Activated CD4-positive, CD25-positive, alpha-beta regulatory T cell treated with anti-CD3 and anti-CD28 coated beads, Interleukin-2, amount 50 U/mL, for 16 hours (primary cell): ENCODE results near the gene TRA2A.
"Not testable (repeated sequence)": the region's sequence is repeated elsewhere in the genome, so short reads cannot be mapped to it uniquely, and the experiment has no call there.

Experiments used
- DNase-seq: peaks from one replicate; pipeline ENCODE4 v3.0.0-alpha.2; 2020; ENCODE audit warnings: low read depth, low spot score

TRA2A gene

DNA sequence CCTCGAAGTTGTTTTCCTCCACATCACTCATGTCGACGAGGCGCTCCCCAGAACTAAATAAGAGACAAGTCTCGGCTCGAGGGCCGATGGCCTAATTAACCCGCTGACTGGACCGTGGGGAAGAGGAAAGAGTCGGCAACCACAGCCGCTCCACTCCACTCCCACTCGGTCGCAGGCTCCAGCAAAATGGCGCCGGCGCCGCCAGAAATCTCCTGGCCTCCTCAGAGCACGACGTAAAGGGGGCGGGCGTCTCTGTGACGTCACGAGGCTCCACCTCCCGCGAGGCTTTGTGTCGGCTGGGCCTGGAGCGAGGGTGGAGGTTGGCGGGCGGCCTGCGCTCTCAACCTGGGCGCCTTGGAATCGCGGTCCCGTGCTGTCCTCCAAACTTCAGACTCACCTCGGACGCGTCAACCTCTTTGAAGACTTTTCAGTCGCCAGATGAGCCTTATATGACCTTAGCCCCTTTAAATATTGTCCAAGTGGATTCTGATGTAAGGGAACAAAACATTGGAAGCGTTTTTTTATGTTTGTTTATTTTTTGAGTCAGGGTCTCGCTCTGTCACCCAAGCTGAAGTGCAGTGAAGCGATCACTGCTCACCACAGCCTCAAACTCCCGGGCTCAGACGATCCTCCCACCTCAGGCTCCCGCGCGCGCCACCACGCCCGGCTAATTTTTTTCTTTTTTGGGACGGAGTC, at the start of gene TRA2A:
Gene TRA2A, minus strand, starts transcription at position 188 of the 696 bp plus-strand sequence. Its CDS starts 157 bp downstream, at position 31.
- DNase-seq, result peak; percentile 92

DNA sequence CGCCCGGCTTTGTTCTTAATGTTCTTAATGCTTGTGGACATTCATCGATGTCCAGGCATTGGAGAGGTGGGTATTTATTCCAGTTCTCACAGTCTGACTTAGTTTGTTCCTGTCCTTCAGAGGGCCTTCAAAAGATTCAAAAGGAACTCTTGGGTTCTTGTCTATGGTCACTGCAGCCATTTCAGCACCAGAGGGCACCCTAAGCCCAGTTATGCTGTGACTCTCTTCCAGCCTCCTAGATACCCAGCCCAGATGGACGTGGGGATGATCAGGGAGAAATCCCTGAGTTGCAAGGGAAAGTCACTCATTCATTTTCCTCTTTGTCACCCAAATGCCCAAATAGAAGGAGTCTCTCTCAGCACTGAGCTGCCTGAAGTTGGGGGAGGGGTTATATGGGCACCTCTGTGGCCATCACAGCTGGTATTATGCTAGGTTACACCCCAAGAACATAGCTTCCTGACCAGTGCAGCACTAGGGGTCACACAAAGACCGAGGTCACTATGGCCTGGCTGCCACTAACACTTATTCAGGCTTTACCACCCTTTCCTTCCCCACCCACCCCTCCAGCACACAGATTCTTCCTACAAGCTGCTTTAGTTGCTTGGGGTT, 38.9 kb upstream of the TRA2A start:
- peak; percentile 15 for DNase-seq

DNA sequence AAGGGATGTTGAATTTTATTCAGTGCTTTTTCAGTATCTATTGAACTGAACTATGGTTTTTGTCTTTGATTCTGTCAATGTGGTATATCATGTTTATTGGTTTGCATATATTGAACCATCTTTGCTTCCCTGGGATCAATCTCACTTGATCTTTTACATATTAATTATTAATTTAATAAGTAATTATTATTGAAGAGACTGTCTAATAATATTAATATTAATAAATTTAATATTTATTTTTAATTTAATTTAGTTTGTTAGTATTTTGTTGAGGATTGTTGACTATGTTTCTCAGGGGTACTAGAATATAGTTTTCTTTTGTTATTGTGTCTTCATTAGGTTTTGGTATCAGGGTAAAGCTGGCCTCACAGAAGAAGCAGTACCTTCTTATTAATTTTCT, 26.5 kb upstream of the TRA2A start:
- DNase-seq, result no peak

DNA sequence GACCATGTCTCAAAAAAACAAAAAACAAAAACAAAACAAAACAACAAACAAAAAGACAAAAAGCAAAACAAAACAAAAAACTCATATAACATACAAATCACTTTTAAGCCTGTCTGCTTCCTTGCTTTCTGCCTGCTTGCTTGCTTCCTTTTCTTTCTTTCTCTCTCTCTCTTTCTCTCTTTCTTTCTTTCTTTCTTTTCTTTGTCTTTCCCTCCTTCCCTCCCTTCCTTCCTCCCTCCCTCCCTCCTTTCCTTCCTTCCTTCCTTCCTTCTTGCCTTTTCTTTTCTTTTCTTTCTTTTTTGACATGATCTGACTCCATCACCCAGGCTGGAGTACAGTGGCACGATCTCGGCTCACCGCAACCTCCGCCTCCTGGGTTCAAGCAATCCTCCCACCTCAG, 15.9 kb upstream of the TRA2A start:
- DNase-seq, result no peak

DNA sequence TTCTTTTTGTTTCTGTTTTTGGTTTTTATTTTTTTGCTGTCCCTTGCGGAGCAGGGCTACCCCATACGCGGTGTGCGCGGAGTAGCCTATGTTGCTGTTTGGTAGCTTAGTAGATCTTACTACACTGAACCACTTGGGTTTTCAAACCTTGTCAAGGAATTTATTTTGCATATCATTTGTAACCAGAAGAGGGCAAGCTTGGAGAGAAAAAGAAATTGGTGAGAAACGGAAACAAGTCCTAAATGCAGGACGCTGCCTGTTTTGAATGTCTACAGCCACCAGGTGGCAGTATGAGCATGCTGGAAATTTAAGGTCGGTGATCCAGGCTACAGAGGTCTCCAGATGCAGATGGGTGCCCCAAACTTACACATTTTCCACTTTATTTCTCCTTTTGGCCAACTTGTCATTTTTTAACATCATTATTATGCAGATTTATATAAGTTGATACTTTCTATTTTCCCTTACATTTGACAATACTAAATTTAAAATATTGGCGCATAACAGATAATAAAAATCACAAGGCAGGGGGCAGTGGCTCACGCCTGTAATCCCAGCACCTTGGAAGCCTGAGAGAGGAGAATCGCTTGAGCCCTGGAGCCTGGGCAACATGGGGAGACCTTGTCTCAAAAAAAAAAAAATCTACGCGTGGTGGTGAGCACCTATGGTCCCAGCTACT, 15.3 kb upstream of the TRA2A start:
- peak; percentile 65 for DNase-seq

DNA sequence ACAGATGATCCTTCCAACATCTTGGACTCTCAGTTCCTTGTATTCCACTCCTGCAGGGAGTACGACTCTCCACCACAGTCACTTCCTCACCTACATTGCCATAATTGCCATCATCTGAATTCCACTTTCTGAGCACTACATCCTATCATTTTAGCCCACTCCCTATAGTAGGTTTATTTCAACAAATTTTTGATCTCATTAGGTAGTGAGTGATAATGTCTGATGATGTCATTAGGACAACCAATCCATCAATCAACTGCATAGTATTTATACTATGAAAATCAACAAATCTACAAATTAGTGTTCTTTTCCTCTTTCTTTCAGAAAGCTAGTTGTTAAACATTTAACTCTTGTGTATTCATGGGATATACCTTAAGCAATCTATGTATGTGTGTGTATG, 13.7 kb upstream of the TRA2A start:
- no peak for DNase-seq

DNA sequence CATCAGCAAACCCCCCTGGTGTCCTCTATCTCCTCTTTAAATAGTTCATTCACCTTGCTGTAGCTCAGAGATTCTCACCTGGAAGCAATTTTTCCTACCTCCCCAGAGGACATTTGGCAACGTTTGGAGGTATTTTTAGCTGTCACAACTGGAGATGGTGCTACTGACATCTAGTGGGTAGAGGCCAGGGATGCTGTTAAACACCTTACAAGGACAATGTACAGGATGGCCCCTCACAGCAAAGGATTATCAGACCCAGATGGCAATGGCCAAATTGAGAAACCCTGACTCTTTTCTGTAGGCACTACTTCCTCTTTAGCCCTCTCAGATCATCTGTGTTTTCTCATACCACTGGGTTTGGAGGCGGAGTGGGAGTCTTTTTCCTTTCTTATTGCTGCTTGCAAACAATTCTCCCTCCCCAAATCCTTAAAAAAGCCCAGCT, 13.2 kb upstream of the TRA2A start:
- DNase-seq, result no peak

DNA sequence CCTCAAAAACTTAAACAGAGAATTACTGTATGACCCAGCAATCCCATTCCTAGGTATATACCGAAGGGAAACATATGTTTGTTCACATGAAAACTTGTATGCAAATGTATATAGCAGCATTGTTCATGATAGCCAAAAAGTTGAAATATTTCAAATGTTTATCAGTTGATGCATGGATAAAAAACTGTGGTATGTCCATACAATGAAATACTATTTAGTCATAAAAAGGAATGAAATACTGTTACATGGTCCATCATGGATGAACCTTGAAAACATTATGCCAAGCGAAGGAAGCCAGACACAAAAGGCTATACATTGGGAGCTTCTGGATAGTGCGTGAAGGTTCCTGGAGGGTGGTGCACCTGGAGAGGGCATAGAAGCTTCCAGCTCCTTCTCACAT, 11.0 kb upstream of the TRA2A start:
- no peak for DNase-seq

DNA sequence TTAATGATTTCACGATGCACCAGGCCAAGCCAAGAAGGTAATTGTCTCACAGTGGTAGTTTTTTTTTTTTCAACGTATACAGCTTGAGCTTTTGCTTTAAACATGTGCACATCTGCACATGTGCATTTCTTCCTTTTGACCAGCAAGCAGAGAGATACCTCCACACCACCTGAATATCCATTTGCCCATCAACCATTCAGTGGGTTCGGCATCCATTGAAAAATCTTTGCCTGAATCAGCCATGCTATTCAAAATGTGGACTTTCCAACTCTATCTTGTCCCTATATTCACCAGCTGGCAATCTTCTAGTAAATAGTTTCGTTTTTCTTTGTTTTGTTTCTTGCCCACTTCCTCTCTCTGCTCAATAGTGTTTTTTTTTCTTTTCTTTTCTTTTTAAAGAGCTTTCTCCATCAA, 7.7 kb upstream of the TRA2A start:
- DNase-seq, result no peak

DNA sequence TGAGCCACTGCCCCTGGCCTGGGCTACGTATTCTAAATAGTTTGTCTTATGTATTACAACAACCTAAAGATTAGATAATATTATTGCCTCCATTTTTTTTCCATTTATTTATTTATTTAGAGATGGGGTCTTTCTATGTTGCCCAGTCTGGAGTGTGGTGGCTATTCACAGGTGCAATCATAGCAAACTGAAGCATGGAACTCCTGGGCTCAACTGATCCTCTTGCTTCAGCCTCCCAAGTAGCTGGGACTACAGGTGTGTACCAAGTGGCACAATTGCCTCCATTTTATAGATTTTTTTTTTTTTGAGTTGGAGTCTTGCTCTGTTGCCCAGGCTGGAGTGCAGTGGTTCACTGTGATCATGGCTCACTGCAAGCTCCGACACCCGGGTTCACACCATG, 6.5 kb upstream of the TRA2A start:
- no peak for DNase-seq

DNA sequence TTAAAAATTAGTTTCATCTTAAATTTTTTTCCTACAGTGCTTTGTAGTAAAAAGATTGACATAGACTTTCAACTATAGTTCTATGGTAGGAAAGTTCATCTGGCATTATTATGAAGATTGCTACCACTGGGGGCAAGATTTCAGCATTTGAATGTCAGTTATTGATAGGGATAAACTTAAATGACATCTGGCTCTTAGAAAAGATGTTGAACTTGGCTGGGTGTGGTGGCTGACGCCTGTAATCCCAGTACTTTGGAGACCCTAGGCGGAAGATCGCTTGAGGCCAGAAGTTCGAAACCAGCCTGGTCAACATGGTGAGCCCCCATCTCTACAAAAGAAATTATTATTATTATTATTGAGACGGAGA, 1.4 kb upstream of the TRA2A start:
- DNase-seq, result no peak

DNA sequence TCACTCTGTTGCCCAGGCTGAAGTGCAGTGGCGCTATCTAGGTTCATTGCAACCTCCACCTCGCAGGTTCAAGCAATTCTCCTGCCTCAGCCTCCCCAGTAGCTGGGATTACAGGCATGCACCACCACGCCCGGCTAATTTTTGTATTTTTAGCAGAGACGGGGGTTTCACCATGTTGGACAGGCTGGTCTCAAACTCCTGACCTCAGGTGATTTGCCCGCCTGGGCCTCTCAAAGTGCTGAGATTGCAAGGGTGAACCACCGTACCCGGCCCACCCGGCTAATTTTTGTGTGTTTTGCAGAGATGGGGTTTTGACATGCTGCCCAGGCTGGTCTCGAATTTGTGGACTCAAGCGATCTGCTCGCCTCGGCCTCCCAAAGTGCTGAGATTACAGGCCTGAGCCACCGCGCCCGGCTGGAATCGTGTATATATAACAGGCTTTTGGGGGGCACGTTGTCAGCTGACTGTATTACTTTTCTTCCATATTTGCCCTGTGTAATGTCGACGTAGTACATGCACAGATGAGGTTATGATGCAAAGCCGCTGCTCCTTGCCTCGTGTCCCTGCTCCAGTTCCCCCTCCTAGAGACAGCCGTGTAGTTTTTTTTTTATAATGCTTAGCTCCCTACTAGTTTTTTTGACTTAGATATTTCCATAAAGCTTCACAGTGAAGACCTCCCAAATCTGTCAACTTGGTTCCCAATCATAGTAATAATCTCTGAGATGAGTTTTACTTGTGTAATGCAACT, 883 bp upstream of the TRA2A start:
- no peak for DNase-seq

DNA sequence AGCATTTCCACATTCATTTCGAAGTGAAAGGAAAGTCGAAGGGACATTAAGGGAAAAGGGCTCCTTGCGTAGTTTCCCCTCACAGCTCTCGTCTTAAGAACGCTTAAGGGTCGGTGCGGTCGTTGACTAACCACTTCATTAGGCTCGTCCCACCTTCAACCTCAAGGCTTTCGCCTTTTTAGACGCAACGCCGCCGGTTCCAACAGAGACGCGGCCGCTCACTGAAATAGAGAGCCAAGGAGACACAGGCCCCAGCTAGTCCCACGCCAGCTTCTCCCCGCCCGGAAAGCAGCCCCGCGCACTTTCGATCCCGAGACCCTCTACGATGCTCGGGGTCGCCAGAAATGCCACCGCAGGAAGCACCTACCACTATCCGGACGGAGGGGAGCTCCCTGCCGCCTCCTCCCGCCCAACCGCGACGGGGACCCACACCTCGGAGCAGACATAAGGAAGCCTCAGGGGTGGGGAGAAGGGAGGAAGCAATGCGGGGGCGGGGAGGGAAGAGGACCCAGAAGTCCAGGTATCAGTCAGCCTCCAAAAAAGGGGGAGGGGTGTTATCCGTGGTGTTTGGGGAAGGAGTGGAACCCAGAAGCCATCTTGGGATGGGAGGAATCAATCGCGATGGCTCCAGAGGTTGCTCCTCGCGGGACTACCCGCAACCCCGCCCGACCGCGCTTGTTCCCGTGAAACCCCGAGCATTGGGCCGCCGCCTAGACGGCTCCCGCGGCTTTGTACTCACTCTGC, 559 bp downstream of the TRA2A start:
- DNase-seq, result peak; percentile 10

DNA sequence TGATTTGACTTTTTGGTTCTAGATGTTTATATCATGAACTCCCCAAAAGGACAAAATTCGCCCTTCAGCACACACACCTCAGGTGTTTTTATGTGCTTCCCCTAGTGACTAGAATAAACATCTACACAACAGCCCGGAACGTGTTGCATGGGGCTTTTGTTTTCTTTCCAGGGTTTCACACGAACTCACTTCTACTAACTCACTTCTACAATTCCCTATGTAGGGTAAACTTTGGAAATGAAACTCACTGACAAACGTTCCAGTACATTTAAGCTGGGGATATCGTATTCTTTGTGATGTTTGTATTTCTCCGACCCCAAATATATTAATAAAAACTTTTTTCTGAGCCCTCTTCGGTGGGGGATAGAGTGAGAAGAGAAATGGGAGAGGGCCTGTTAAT, 1.4 kb downstream of the TRA2A start:
- DNase-seq, result no peak

DNA sequence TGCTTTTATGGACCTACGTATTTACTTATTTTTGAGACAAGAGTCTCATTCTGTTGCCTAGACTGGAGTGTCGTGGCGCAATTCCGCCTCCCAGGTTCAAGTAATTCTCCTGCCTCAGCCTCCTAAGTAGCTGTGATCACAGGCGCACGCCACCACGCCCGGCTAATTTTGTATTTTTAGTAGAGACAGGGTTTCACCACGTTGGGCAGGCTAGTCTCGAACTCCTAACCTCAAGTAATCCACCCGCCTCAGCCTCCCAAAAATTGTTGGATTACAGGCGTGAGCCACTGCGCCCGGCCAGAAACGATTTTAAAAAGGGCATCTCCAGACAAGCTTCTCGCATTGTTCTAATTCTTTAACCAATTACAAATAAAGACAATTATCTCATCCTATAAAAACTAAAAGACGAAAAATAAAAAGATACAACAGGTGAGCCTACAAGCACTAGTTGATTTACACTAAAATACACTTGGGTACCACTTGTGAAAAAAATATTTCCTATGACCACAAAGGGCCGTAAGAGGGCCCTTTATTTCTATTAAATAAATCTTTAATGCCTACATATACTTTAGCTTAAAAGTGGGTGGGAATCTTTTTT, 2.4 kb downstream of the TRA2A start:
- no peak for DNase-seq

DNA sequence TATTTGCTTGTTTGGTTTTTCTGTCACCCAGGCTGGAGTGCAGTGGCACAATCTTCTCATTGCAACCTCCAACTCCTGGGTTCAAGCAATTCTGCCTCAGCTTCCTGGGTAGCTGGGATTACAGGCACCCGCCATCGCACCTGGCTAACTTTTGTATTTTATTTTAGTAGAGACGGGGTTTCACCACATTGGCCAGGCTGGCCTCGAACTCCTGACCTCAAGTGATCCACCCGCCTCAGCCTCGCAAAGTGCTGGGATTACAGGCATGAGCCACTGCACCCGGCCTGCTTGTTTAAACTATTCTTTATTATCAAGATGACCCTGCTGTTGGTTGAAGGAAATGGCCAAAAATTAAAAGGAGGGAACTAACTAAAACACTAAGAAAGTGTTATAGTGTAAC, 6.2 kb downstream of the TRA2A start:
- DNase-seq, result not testable (repeated sequence)

DNA sequence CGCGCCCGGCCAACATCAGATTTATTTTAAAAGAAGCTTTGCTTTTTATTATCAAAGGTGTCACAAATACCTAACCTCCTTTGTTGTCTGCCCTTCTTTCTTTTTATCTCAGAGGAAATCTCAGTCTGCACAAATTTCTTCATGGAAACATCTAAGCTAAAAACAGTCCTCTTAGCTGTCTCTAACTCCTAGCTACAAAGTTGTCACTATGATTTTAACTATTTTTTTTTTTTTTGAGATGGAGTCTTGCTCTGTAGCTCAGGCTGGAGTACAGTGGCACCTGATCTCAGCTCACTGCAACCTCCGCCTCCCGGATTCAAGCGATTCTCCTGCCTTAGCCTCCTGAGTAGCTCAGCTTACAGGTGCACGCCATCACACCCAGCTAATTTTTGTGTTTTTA, 7.3 kb downstream of the TRA2A start:
- DNase-seq, result no peak

DNA sequence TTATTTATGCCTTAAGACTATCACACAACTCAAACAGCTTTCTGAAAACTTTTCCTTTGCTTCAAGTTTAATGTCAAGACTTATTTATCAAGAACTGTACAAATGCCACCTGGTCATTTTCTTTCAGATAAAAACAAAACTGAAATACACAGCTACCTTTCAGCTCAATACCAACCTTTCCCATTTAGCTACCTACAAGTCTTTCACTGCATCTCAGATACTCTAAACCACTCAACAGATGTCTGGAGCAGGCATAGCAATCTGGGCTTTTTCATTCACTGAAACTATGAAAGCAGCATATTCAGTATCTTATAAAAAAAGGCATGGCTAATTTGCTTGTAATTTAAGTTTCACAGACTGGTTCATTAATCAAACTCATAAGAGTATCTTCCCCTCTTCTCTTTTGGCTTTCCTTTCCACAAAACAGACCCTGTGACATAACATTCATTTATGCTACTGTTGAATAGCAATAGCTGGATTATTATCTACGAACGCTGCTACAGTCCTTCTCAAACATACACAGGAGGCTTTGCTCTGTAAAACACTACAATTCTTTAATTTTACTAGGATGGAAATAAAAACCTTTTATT, 8.2 kb downstream of the TRA2A start:
- DNase-seq, result no peak

DNA sequence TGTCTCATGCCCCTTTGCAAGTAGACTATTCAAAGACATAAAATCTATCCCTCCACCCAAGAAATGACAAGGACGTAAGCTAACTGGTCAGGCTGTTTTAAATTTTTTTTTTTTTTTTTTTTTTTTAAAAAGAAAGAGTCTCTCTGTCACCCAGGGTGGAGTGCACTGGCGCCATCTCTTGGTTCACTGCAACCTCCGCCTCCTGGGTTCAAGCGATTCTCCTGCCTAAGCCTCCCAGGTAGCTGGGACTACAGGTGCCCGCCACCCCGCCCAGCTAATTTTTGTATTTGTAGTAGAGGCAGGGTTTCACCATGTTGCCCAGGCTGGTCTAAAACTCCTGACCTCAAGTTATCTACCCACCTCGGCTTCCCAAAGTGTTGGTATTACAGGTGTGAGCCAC, 11.2 kb downstream of the TRA2A start:
- no peak for DNase-seq

DNA sequence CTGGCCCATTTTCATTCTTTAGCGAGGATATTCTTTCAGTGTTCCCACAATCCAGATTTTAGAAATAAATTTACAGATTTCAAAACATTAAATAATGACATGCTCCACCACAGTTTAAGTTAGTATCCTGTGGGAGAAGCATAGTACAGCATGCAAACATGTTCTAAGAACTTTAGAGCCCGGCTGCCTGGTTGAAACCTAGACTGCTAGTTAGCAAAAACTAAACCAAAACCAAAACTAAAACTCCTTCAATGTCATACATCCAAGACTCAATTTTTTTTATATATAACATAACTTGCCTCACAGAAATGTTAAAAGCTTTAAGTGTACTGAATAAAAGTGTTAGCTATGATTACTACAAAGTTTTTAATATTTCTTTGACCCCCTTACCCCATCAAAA, 17.0 kb downstream of the TRA2A start:
- DNase-seq, result no peak

DNA sequence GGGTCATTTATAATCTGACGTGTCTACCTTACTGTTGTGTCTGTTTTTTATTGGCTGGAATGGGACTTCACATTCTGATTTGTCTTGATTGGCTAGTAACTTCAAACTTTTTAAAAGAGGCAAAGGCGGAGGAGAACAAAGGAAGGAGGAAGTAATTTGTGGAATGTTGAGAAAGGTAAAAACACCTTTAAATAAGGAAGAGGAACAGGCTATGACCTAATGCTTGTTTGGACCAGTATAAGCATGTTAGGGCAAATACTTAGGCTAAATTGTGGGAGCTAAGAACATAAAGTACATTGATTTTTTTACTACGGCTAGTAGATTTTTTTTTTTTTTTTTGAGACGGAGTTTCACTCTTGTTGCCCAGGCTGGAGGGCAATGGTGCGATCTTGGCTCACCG, 18.0 kb downstream of the TRA2A start:
- DNase-seq, result not testable (repeated sequence)
